Activated CD4-positive, alpha-beta T cell treated with anti-CD3 and anti-CD28 coated beads, Interleukin-2, amount 10 ng/mL, durations not matched to agents 7 days and 5 days (primary cell): Measurements from ENCODE around the gene EPHA4. TPM values are rescaled to one million over a fixed set of nuclear protein-coding genes. Genes with fewer than 3 reads are reported as not detected.

ENCODE experiments used
- CTCF ChIA-PET: fragments of 350-600 bp; sonication (Branson Sonifier 250); formaldehyde crosslinking; loops from one replicate; lab custom pipeline; 2021; ENCODE audit warnings: antibody characterized with exemption; lab: Charles Lee
- POLR2A ChIA-PET: fragments of 350-600 bp; sonication (Branson Sonifier 250); formaldehyde crosslinking; loops from one replicate; lab custom pipeline; 2021; ENCODE audit warnings: antibody characterized with exemption; lab: Charles Lee
- DNase-seq: peaks from one replicate; pipeline ENCODE4 v3.0.0-alpha.2; 2020
- H3K27ac Mint-ChIP-seq: one replicate; pipeline ENCODE4 v1.8.0; 2021; ENCODE audit warnings: mild to moderate bottlenecking, moderate library complexity, mixed read lengths
- H3K27me3 Mint-ChIP-seq: one replicate; pipeline ENCODE4 v1.8.0; 2021; ENCODE audit warnings: mixed read lengths
- H3K36me3 Mint-ChIP-seq: one replicate; pipeline ENCODE4 v1.8.0; 2021; ENCODE audit warnings: low read depth, mixed read lengths
- H3K4me1 Mint-ChIP-seq: one replicate; pipeline ENCODE4 v1.8.0; 2021; ENCODE audit warnings: mixed read lengths
- H3K4me3 Mint-ChIP-seq: one replicate; pipeline ENCODE4 v1.8.0; 2021; ENCODE audit warnings: mild to moderate bottlenecking, moderate library complexity, mixed read lengths
- H3K9me3 Mint-ChIP-seq: one replicate; pipeline ENCODE4 v1.8.0; 2021; ENCODE audit warnings: mixed read lengths
- total RNA-seq, 2 experiments: library from RNA; stranded (reverse); gene quantifications; one replicate each; pipeline ENCODE4 v1.2.3, GENCODE V29; 2021

Gene EPHA4
- total RNA-seq, 2 experiments from 2014 or later: 28.2 to 29.3 TPM

DNA sequence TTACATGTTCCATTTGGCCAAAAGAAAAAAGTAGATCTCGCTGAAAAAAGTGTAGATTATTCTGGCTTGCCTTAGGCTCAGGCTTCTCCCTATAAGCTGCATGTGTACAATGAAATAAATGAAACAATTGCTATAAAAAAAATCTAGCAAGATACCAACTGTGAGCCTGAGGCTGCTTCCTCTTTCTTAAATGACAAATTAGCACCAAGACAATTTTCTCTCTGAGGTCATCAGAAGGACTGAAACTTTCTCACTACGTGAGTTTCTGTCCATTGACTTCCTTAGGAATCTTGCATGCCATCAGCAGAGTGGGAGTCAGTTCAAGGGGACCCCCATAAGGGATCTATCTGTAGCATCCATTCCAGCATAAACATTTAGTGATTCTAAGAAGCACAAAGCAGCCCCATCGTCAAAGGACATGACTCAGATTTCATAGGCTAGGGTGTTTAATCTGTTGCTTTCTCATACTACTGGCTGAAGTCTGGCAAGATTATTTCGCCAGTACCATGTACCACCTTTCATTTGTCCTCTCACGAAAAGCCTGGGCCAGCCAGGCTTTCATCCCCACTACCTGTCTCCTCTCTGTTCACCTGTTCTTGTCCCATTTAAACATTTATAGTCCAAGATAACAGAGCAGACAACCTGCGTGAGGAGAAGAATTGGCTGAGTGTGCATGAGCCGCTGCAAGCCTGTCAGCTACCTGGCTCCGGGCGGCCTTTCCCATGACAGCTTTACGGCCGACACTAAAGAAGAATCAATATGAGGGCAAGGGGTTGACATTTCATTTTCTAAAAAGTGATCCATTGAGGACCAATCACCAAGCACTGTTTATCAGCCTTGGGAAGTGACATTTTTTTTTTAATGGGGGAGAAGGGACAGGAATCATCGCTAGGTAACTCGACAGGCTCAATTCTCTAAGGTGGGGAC lies 120.0 kb downstream of the EPHA4 start:
- ChIA-PET POLR2A (no interaction called here), CTCF (interaction anchor here (1.0 kb wide), 1 partner anchor 8 kb away, joined by 3 read pairs; no protein-coding TSS in a partner anchor)
- Mint-ChIP-seq H3K27me3 (no peaks in the 10 kb centered on the region), H3K4me1 (peaks cover 7% of the 10 kb centered on the region), H3K4me3 (no peak overlapping the region), H3K27ac (no peak overlapping the region), H3K36me3 (peaks cover 27% of the 10 kb centered on the region), H3K9me3 (no peaks in the 10 kb centered on the region)
- DNase-seq: no peak

- no peak overlapping the region for H3K27ac Mint-ChIP-seq
- POLR2A ChIA-PET: no interaction called here
These were observed 121.8 kb downstream of the EPHA4 start for GRCh38 chr2:221450280-221450679.

GRCh38 chr2:221449406-221449805 lies 122.7 kb downstream of the EPHA4 start:
- POLR2A ChIA-PET: no interaction called here
- H3K9me3 Mint-ChIP-seq: no peaks in the 10 kb centered on the region
- peaks cover 13% of the 10 kb centered on the region for H3K36me3 Mint-ChIP-seq
- CTCF ChIA-PET: interaction anchor here (1.9 kb wide), 1 partner anchor 8 kb away, joined by 5 read pairs; no protein-coding TSS in a partner anchor
- H3K27ac Mint-ChIP-seq: no peak overlapping the region
- no peak for DNase-seq
- no peaks in the 10 kb centered on the region for H3K4me1 Mint-ChIP-seq
- H3K27me3 Mint-ChIP-seq: no peaks in the 10 kb centered on the region
- no peak overlapping the region for H3K4me3 Mint-ChIP-seq

More at GRCh38 chr2:221450280-221450679, 121.8 kb downstream of the EPHA4 start:
- CTCF ChIA-PET: interaction anchor here (1.0 to 1.9 kb wide), 2 partner anchors 9 to 124 kb away, joined by 3 to 5 read pairs; no protein-coding TSS in a partner anchor
- Mint-ChIP-seq H3K4me1 (no peaks in the 10 kb centered on the region), H3K27me3 (no peaks in the 10 kb centered on the region), H3K4me3 (no peak overlapping the region), H3K9me3 (no peaks in the 10 kb centered on the region), H3K36me3 (peaks cover 21% of the 10 kb centered on the region)
- no peak for DNase-seq

GRCh38 chr2:221448844-221449390 lies 123.2 kb downstream of the EPHA4 start:
- H3K27me3 Mint-ChIP-seq: no peaks in the 10 kb centered on the region
- no peak overlapping the region for H3K27ac Mint-ChIP-seq
- H3K4me1 Mint-ChIP-seq: peaks cover 2% of the 10 kb centered on the region
- no peak for DNase-seq
- peaks cover 10% of the 10 kb centered on the region for H3K36me3 Mint-ChIP-seq
- ChIA-PET POLR2A (no interaction called here), CTCF (no interaction called here)
- H3K4me3 Mint-ChIP-seq: no peak overlapping the region
- H3K9me3 Mint-ChIP-seq: no peaks in the 10 kb centered on the region

GRCh38 chr2:221448057-221448843 lies 123.9 kb downstream of the EPHA4 start:
- DNase-seq: no peak
- no peak overlapping the region for H3K27ac Mint-ChIP-seq
- H3K27me3 Mint-ChIP-seq: no peaks in the 10 kb centered on the region
- peaks cover 3% of the 10 kb centered on the region for H3K4me1 Mint-ChIP-seq
- H3K9me3 Mint-ChIP-seq: no peaks in the 10 kb centered on the region
- H3K4me3 Mint-ChIP-seq: no peak overlapping the region
- peaks cover 8% of the 10 kb centered on the region for H3K36me3 Mint-ChIP-seq
- ChIA-PET CTCF (no interaction called here), POLR2A (no interaction called here)

DNA sequence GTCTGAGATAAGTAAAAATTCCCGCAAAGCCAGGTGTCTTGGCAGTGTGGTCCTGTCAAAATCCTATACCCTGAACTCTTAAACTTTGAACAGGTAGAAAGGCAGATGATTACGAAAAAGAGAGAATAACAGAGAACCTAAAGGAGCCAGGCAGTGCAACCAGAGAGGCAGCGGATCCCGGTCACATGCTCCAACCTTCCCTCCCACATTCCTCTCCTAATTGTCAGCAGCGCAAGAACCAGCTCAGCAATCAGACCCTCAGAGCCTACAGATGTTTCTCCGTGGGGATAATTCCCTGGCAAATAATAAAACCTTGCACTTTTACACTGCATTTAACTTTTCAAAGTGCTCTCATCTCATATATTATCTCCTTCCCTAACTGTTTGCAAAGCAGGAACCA lies 124.8 kb downstream of the EPHA4 start:
- H3K36me3 Mint-ChIP-seq: peaks cover 10% of the 10 kb centered on the region
- ChIA-PET CTCF (no interaction called here), POLR2A (no interaction called here)
- H3K27ac Mint-ChIP-seq: no peak overlapping the region
- DNase-seq: no peak
- no peaks in the 10 kb centered on the region for H3K27me3 Mint-ChIP-seq
- H3K4me3 Mint-ChIP-seq: no peak overlapping the region
- no peaks in the 10 kb centered on the region for H3K9me3 Mint-ChIP-seq
- peaks cover 3% of the 10 kb centered on the region for H3K4me1 Mint-ChIP-seq

GRCh38 chr2:221446140-221446539 lies 126.0 kb downstream of the EPHA4 start:
- H3K36me3 Mint-ChIP-seq: peaks cover 20% of the 10 kb centered on the region
- H3K27me3 Mint-ChIP-seq: no peaks in the 10 kb centered on the region
- no peaks in the 10 kb centered on the region for H3K9me3 Mint-ChIP-seq
- POLR2A ChIA-PET: no interaction called here
- no peak overlapping the region for H3K27ac Mint-ChIP-seq
- no peak overlapping the region for H3K4me3 Mint-ChIP-seq
- CTCF ChIA-PET: interaction anchor here (0.7 kb wide), 1 partner anchor 10 kb away, joined by 4 read pairs; no protein-coding TSS in a partner anchor
- DNase-seq: no peak
- H3K4me1 Mint-ChIP-seq: peaks cover 3% of the 10 kb centered on the region

GRCh38 chr2:221444106-221444505 lies 128.0 kb downstream of the EPHA4 start:
- no peak for DNase-seq
- Mint-ChIP-seq H3K27ac (no peak overlapping the region), H3K4me3 (no peak overlapping the region), H3K36me3 (peaks cover 30% of the 10 kb centered on the region), H3K4me1 (peaks cover 3% of the 10 kb centered on the region), H3K27me3 (no peaks in the 10 kb centered on the region), H3K9me3 (no peaks in the 10 kb centered on the region)
- ChIA-PET POLR2A (no interaction called here), CTCF (interaction anchor here (0.9 to 1.7 kb wide), 2 partner anchors 8 to 10 kb away, joined by 3 to 5 read pairs; no protein-coding TSS in a partner anchor)

GRCh38 chr2:221443645-221444044 lies 128.5 kb downstream of the EPHA4 start:
- H3K27ac Mint-ChIP-seq: no peak overlapping the region
- no peak for DNase-seq
- CTCF ChIA-PET: interaction anchor here (0.9 to 1.7 kb wide), 2 partner anchors 9 to 10 kb away, joined by 3 to 5 read pairs; no protein-coding TSS in a partner anchor
- H3K27me3 Mint-ChIP-seq: no peaks in the 10 kb centered on the region
- no peak overlapping the region for H3K4me3 Mint-ChIP-seq
- POLR2A ChIA-PET: no interaction called here
- no peaks in the 10 kb centered on the region for H3K9me3 Mint-ChIP-seq
- peaks cover 29% of the 10 kb centered on the region for H3K36me3 Mint-ChIP-seq
- peaks cover 3% of the 10 kb centered on the region for H3K4me1 Mint-ChIP-seq

GRCh38 chr2:221442128-221442527 lies 130.0 kb downstream of the EPHA4 start:
- Mint-ChIP-seq H3K4me1 (peaks cover 3% of the 10 kb centered on the region), H3K9me3 (no peaks in the 10 kb centered on the region), H3K36me3 (peaks cover 28% of the 10 kb centered on the region), H3K4me3 (no peak overlapping the region), H3K27me3 (no peaks in the 10 kb centered on the region), H3K27ac (peak overlapping the region; percentile 27)
- DNase-seq: no peak
- CTCF ChIA-PET: interaction anchor here (0.8 kb wide), 1 partner anchor 25 kb away, joined by 4 read pairs; no protein-coding TSS in a partner anchor
- POLR2A ChIA-PET: interaction anchor here (0.5 kb wide), 1 partner anchor 32 kb away, joined by 3 read pairs; no protein-coding TSS in a partner anchor

DNA sequence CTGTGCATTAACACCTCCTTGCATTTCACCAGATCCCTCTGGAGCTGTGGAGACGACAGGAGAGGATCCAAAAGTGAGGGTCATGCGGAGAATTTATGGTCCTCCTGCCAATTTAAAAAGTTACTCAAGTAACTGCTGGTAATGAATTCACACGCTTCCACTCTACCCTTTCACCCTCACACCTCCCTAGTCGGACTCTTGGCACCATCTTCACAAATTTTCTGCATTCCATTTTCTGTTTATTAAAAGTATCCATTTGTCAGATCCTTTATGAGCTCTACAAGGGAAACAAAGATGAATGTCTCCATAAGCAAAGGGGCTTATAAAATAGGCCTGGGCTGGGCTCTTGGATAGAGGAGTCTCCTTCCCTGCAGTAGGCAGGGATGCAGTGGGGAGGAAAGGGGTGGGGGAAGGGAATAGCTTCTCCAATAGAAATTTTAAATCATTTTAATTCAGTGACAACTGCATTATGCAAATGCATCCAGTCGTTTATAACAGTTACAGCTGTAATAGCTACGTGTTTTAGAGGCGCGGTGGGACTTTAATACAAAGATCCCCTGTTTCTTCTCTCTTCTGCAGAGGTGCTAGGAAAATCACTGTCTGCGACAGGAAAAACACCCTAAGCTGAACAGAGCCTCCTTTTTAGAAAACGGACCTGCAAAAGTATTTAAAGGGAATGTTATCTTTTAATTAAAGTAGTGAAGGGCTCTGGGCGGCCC lies 132.2 kb downstream of the EPHA4 start:
- Mint-ChIP-seq H3K9me3 (no peaks in the 10 kb centered on the region), H3K4me3 (no peak overlapping the region), H3K36me3 (peaks cover 38% of the 10 kb centered on the region), H3K4me1 (peaks cover 3% of the 10 kb centered on the region), H3K27me3 (no peaks in the 10 kb centered on the region), H3K27ac (no peak overlapping the region)
- no peak for DNase-seq
- ChIA-PET POLR2A (no interaction called here), CTCF (interaction anchor here (0.7 to 1.6 kb wide), 2 partner anchors 11 to 121 kb away, joined by 3 to 5 read pairs; no protein-coding TSS in a partner anchor)

DNA sequence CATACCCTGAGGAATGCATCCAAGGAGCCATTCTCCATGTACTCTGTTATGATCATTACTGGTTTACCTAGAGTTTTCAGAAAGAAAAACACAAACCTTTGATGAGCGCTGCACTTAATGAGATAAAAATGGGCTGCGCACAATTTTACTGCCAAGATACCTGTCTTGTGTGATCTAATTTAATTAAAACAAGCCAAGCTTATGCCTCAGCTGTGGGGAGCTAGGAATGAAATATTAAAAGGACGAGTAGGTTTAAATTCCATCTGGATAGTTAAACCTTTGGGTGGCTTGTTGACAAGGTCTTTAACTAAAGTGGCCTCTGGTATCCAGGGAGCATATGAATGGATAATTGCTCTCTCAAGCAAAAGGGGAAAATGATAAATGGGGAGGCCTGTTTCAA lies 135.0 kb downstream of the EPHA4 start:
- H3K27me3 Mint-ChIP-seq: no peaks in the 10 kb centered on the region
- POLR2A ChIA-PET: no interaction called here
- no peak overlapping the region for H3K4me3 Mint-ChIP-seq
- no peak for DNase-seq
- CTCF ChIA-PET: no interaction called here
- H3K27ac Mint-ChIP-seq: no peak overlapping the region
- no peaks in the 10 kb centered on the region for H3K4me1 Mint-ChIP-seq
- no peaks in the 10 kb centered on the region for H3K9me3 Mint-ChIP-seq
- peaks cover 51% of the 10 kb centered on the region for H3K36me3 Mint-ChIP-seq
